HEK293 (cell line): Measurements from ENCODE around the gene ACHE.
A peak's percentile ranks its signal among the peaks of the same experiment; 100 is the strongest.

Source experiments
- BCL11A ChIP-seq: fragments of 450-650 bp; formaldehyde crosslinking; IDR thresholded peaks from 2 replicates; pipeline ENCODE4 v1.5.1; 2016; ENCODE audit warnings: low read depth, missing biosample characterization, missing genetic modification characterization
- BCL11B ChIP-seq: fragments of 450-650 bp; formaldehyde crosslinking; IDR thresholded peaks from 2 replicates; pipeline ENCODE4 v1.5.1; 2016; ENCODE audit warnings: low read depth, missing biosample characterization, missing genetic modification characterization
- HIC1 ChIP-seq: fragments of 450-650 bp; formaldehyde crosslinking; IDR thresholded peaks from 2 replicates; pipeline ENCODE4 v1.5.1; 2016; ENCODE audit warnings: missing biosample characterization, missing genetic modification characterization
- KLF8 ChIP-seq: fragments of 450-650 bp; formaldehyde crosslinking; IDR thresholded peaks from 2 replicates; pipeline ENCODE4 v1.5.1; 2016; ENCODE audit warnings: missing biosample characterization, missing genetic modification characterization
- MZF1 ChIP-seq: fragments of 450-650 bp; formaldehyde crosslinking; IDR thresholded peaks from 2 replicates; pipeline ENCODE4 v1.5.1; 2017; ENCODE audit warnings: missing biosample characterization, missing genetic modification characterization, borderline replicate concordance
- PRDM1 ChIP-seq: fragments of 450-650 bp; formaldehyde crosslinking; IDR thresholded peaks from 2 replicates; pipeline ENCODE4; 2016; ENCODE audit warnings: missing biosample characterization, missing genetic modification characterization
- REPIN1 ChIP-seq: fragments of 450-650 bp; formaldehyde crosslinking; IDR thresholded peaks from 2 replicates; pipeline ENCODE4 v1.5.1; 2017; ENCODE audit warnings: missing biosample characterization, missing genetic modification characterization, low read depth
- ZBTB17 ChIP-seq: fragments of 450-650 bp; formaldehyde crosslinking; IDR thresholded peaks from 2 replicates; pipeline ENCODE4 v1.5.1; 2016; ENCODE audit warnings: missing biosample characterization, missing genetic modification characterization
- ZBTB48 ChIP-seq: fragments of 450-650 bp; formaldehyde crosslinking; IDR thresholded peaks from 2 replicates; pipeline ENCODE4 v1.5.1; 2016; ENCODE audit warnings: missing biosample characterization, missing genetic modification characterization
- ZFP37 ChIP-seq: fragments of 450-650 bp; formaldehyde crosslinking; IDR thresholded peaks from 2 replicates; pipeline ENCODE4 v1.5.1; 2016; ENCODE audit warnings: missing biosample characterization, missing genetic modification characterization
- ZIC2 ChIP-seq: fragments of 450-650 bp; formaldehyde crosslinking; IDR thresholded peaks from 2 replicates; pipeline ENCODE4 v1.5.1; 2016; ENCODE audit warnings: missing biosample characterization, missing genetic modification characterization
- ZNF184 ChIP-seq: fragments of 450-650 bp; IDR thresholded peaks from 2 replicates; pipeline ENCODE4 v1.5.1; 2018; ENCODE audit warnings: missing biosample characterization, mild to moderate bottlenecking, missing genetic modification characterization
- ZNF211 ChIP-seq: fragments of 450-650 bp; formaldehyde crosslinking; IDR thresholded peaks from 2 replicates; pipeline ENCODE4 v1.5.1; 2016; ENCODE audit warnings: low read depth, missing biosample characterization, missing genetic modification characterization
- ZNF324 ChIP-seq: fragments of 450-650 bp; formaldehyde crosslinking; IDR thresholded peaks from 2 replicates; pipeline ENCODE4 v1.5.1; 2016; ENCODE audit warnings: missing biosample characterization, missing genetic modification characterization
- ZNF391 ChIP-seq: fragments of 450-650 bp; formaldehyde crosslinking; IDR thresholded peaks from 2 replicates; pipeline ENCODE4 v1.5.1; 2016; ENCODE audit warnings: low read depth, missing biosample characterization, missing genetic modification characterization, borderline replicate concordance
- ZNF394 ChIP-seq: fragments of 450-650 bp; formaldehyde crosslinking; IDR thresholded peaks from 2 replicates; pipeline ENCODE4 v1.5.1; 2016; ENCODE audit warnings: missing biosample characterization, missing genetic modification characterization, mild to moderate bottlenecking, moderate library complexity, borderline replicate concordance
- ZNF449 ChIP-seq: fragments of 450-650 bp; formaldehyde crosslinking; IDR thresholded peaks from 2 replicates; pipeline ENCODE4 v1.5.1; 2017; ENCODE audit warnings: missing biosample characterization, mild to moderate bottlenecking, missing genetic modification characterization, moderate library complexity
- ZNF555 ChIP-seq: fragments of 450-650 bp; formaldehyde crosslinking; conservative IDR thresholded peaks from 2 replicates; pipeline ENCODE4 v1.5.1; 2017; ENCODE audit warnings: missing biosample characterization, mild to moderate bottlenecking, missing genetic modification characterization, inconsistent platforms
- ZNF561 ChIP-seq: fragments of 450-650 bp; IDR thresholded peaks from 2 replicates; pipeline ENCODE4 v1.5.1; 2018; ENCODE audit warnings: missing biosample characterization, missing genetic modification characterization, borderline replicate concordance
- ZNF629 ChIP-seq: fragments of 450-650 bp; formaldehyde crosslinking; IDR thresholded peaks from 2 replicates; pipeline ENCODE4 v1.5.1; 2017; ENCODE audit warnings: missing biosample characterization, missing genetic modification characterization
- ZNF777 ChIP-seq: fragments of 450-650 bp; formaldehyde crosslinking; IDR thresholded peaks from 2 replicates; pipeline ENCODE4 v1.5.1; 2017; ENCODE audit warnings: missing biosample characterization, missing genetic modification characterization, borderline replicate concordance
- ZNF785 ChIP-seq: fragments of 450-650 bp; formaldehyde crosslinking; IDR thresholded peaks from 2 replicates; pipeline ENCODE4 v1.5.1; 2016; ENCODE audit warnings: missing biosample characterization, missing genetic modification characterization
- ZNF792 ChIP-seq: fragments of 450-650 bp; formaldehyde crosslinking; IDR thresholded peaks from 2 replicates; pipeline ENCODE4 v1.5.1; 2016; ENCODE audit warnings: missing biosample characterization, missing genetic modification characterization
- ZSCAN23 ChIP-seq: fragments of 450-650 bp; formaldehyde crosslinking; IDR thresholded peaks from 2 replicates; pipeline ENCODE4 v1.5.1; 2016; ENCODE audit warnings: missing biosample characterization, missing genetic modification characterization
- ZXDB ChIP-seq: fragments of 450-650 bp; formaldehyde crosslinking; IDR thresholded peaks from 2 replicates; pipeline ENCODE4 v1.5.1; 2016; ENCODE audit warnings: missing biosample characterization, missing genetic modification characterization
- TF ChIP-seq, protein P1 (sequence below): fragments of 450-650 bp; formaldehyde crosslinking; IDR thresholded peaks from 2 replicates; pipeline ENCODE4 v1.5.1; 2017; ENCODE audit warnings: missing biosample characterization, missing genetic modification characterization
- TF ChIP-seq, protein P2 (sequence below): fragments of 450-650 bp; formaldehyde crosslinking; IDR thresholded peaks from 2 replicates; pipeline ENCODE4 v1.5.1; 2016; ENCODE audit warnings: missing biosample characterization, missing genetic modification characterization
- TF ChIP-seq, protein P3 (sequence below): fragments of 450-650 bp; formaldehyde crosslinking; optimal IDR thresholded peaks from 2 replicates; pipeline ENCODE3; 2016; ENCODE audit warnings: missing biosample characterization, mild to moderate bottlenecking, missing genetic modification characterization
- TF ChIP-seq, protein P4 (sequence below): fragments of 450-650 bp; formaldehyde crosslinking; IDR thresholded peaks from 2 replicates; pipeline ENCODE4 v1.5.1; 2016; ENCODE audit warnings: missing biosample characterization, missing genetic modification characterization

Gene ACHE

DNA sequence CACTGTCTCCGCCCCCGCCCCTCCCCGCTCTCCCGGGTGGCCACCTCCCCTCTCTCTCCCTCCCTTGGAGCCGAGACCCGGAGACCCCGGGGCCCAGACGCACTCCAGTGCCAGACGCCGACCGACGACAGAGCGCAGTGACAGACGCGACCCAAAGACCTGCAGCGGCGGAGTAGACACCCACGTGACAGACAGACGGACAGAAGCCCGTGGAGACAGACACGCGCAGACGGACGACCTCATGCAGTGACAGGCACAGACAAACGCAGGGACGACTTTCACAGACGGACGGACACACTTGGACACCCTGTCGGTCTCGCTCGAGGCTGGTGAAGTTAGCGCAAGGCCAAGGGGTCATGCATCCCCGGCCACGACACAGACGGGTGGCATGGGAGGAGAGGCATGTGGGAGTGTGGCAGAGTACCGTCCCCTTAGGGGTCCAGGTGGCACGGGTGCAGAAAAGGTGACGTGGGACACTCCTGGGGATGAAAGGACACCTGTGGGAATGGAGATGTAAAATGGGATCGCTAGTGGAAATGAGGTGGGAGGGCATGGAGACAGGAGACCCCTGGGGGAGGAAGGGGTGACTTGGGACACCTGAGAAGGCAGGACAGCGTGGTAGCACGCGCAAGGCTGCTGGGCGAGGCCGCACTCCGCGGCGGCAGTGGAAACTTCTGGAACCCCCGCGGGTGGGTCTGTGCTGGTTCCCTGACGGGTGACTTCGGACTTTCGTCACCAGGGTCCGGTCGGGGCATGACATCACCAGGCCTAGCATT is 456 bp upstream of the ACHE start (continued):
- peak; percentile 91 for TF ChIP-seq ZFP37
- TF ChIP-seq ZNF394 (tag by site-specific recombination): peak; percentile 41; the same call in 1 of the 2 replicates
- TF ChIP-seq REPIN1 (tag by site-specific recombination): peak; percentile 84; the same call in 1 of the 2 replicates
- peak; percentile 90 for TF ChIP-seq BCL11B (tag by site-specific recombination)
- peak; percentile 95 for TF ChIP-seq BCL11A (tag by site-specific recombination)
- no peak for TF ChIP-seq ZNF555 (tag by site-specific recombination)
- TF ChIP-seq, protein P1, sequence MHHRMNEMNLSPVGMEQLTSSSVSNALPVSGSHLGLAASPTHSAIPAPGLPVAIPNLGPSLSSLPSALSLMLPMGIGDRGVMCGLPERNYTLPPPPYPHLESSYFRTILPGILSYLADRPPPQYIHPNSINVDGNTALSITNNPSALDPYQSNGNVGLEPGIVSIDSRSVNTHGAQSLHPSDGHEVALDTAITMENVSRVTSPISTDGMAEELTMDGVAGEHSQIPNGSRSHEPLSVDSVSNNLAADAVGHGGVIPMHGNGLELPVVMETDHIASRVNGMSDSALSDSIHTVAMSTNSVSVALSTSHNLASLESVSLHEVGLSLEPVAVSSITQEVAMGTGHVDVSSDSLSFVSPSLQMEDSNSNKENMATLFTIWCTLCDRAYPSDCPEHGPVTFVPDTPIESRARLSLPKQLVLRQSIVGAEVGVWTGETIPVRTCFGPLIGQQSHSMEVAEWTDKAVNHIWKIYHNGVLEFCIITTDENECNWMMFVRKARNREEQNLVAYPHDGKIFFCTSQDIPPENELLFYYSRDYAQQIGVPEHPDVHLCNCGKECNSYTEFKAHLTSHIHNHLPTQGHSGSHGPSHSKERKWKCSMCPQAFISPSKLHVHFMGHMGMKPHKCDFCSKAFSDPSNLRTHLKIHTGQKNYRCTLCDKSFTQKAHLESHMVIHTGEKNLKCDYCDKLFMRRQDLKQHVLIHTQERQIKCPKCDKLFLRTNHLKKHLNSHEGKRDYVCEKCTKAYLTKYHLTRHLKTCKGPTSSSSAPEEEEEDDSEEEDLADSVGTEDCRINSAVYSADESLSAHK: peak; percentile 34; the same call in 1 of the 2 replicates
- 0 out of 2 replicates have a peak, but pooled peaks have one; percentile 6 for TF ChIP-seq ZNF184
- TF ChIP-seq ZNF391 (tag by site-specific recombination): no peak
- TF ChIP-seq, protein P2, sequence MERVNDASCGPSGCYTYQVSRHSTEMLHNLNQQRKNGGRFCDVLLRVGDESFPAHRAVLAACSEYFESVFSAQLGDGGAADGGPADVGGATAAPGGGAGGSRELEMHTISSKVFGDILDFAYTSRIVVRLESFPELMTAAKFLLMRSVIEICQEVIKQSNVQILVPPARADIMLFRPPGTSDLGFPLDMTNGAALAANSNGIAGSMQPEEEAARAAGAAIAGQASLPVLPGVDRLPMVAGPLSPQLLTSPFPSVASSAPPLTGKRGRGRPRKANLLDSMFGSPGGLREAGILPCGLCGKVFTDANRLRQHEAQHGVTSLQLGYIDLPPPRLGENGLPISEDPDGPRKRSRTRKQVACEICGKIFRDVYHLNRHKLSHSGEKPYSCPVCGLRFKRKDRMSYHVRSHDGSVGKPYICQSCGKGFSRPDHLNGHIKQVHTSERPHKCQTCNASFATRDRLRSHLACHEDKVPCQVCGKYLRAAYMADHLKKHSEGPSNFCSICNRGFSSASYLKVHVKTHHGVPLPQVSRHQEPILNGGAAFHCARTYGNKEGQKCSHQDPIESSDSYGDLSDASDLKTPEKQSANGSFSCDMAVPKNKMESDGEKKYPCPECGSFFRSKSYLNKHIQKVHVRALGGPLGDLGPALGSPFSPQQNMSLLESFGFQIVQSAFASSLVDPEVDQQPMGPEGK: peak; percentile 89
- TF ChIP-seq ZNF449 (tag by site-specific recombination): no peak
- peak; percentile 81 for TF ChIP-seq ZIC2 (tag by site-specific recombination)
- peak; percentile 97 for TF ChIP-seq HIC1
- TF ChIP-seq ZBTB48 (tag by site-specific recombination): peak; percentile 98
- TF ChIP-seq KLF8 (tag by site-specific recombination): peak; percentile 34
- no peak for TF ChIP-seq ZNF211 (tag by site-specific recombination)
- TF ChIP-seq, protein P3, sequence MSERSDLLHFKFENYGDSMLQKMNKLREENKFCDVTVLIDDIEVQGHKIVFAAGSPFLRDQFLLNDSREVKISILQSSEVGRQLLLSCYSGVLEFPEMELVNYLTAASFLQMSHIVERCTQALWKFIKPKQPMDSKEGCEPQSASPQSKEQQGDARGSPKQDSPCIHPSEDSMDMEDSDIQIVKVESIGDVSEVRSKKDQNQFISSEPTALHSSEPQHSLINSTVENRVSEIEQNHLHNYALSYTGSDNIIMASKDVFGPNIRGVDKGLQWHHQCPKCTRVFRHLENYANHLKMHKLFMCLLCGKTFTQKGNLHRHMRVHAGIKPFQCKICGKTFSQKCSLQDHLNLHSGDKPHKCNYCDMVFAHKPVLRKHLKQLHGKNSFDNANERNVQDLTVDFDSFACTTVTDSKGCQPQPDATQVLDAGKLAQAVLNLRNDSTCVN (tag by site-specific recombination): peak; percentile 47
- peak; percentile 86 for TF ChIP-seq ZNF629 (tag by site-specific recombination)
- TF ChIP-seq ZNF561 (tag by site-specific recombination): peak; percentile 34; the same call in 1 of the 2 replicates
- peak; percentile 47; the same call in 1 of the 2 replicates for TF ChIP-seq ZBTB17 (tag by site-specific recombination)
- peak; percentile 65 for TF ChIP-seq ZNF324 (tag by site-specific recombination)
- 0 out of 2 replicates have a peak, but pooled peaks have one; percentile 9 for TF ChIP-seq ZNF785
- TF ChIP-seq ZXDB (tag by site-specific recombination): peak; percentile 100
- TF ChIP-seq ZSCAN23: peak; percentile 73; the same call in 1 of the 2 replicates
- 0 out of 2 replicates have a peak, but pooled peaks have one; percentile 23 for TF ChIP-seq PRDM1 (tag by site-specific recombination)
- peak; percentile 99 for TF ChIP-seq ZNF777 (tag by site-specific recombination)
- peak; percentile 41; the same call in 1 of the 2 replicates for TF ChIP-seq ZNF792 (tag by site-specific recombination)
- TF ChIP-seq, protein P4, sequence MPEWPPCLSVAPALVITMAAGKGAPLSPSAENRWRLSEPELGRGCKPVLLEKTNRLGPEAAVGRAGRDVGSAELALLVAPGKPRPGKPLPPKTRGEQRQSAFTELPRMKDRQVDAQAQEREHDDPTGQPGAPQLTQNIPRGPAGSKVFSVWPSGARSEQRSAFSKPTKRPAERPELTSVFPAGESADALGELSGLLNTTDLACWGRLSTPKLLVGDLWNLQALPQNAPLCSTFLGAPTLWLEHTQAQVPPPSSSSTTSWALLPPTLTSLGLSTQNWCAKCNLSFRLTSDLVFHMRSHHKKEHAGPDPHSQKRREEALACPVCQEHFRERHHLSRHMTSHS: no peak
- no peak for TF ChIP-seq MZF1
